Natural killer cell (primary cell): ENCODE data around the gene PRLH. TPM values are rescaled to one million over a fixed set of nuclear protein-coding genes. Genes with fewer than 3 reads are reported as not detected.

ENCODE experiments used
- ATAC-seq, 3 donors: fragments of 150-1000 bp in 2 of 3; fragments of 200-7000 bp in 1 of 3; cut with Tn5 transposase; 1 replicate in 1 of 3; 2 replicates in 2 of 3; pipeline ENCODE4 v1.10.0; 2021; ENCODE audit warnings: mild to moderate bottlenecking in 2 of 3, moderate library complexity in 2 of 3
- DNase-seq, 2 donors: peaks; one replicate each; pipeline versions ENCODE4 v3.0.0 to v3.0.0-alpha.2; 2013 to 2021; ENCODE audit warnings: mixed read lengths in 1 of 2
- H3K27ac ChIP-seq: one replicate; pipeline ENCODE4 v1.5.1; 2013; ENCODE audit warnings: mild to moderate bottlenecking, low read length
- H3K27me3 ChIP-seq: one replicate; pipeline ENCODE4 v1.6.1; 2013; ENCODE audit warnings: low read length; ENCODE audit not compliant: control insufficient read depth, insufficient read depth
- H3K36me3 ChIP-seq: one replicate; pipeline ENCODE4 v1.6.1; 2013; ENCODE audit warnings: low read length; ENCODE audit not compliant: control insufficient read depth, insufficient read depth
- H3K4me1 ChIP-seq: one replicate; pipeline ENCODE4 v1.6.1; 2013; ENCODE audit warnings: low read length; ENCODE audit not compliant: control insufficient read depth, insufficient read depth
- H3K4me3 ChIP-seq: one replicate; pipeline ENCODE4 v1.5.1; 2013; ENCODE audit warnings: low read length
- H3K9me3 ChIP-seq: one replicate; pipeline ENCODE4 v1.6.1; 2013; ENCODE audit warnings: low read length; ENCODE audit not compliant: control insufficient read depth, insufficient read depth
- H3K27ac Mint-ChIP-seq, 2 donors: one replicate each; pipeline ENCODE4 v1.8.0; 2022; ENCODE audit warnings: mild to moderate bottlenecking in 2 of 2, mixed read lengths in 2 of 2, moderate library complexity in 1 of 2
- H3K27me3 Mint-ChIP-seq, 2 donors: one replicate each; pipeline ENCODE4 v1.8.0; 2022; ENCODE audit warnings: low read depth in 2 of 2, mixed read lengths in 2 of 2
- H3K36me3 Mint-ChIP-seq: one replicate; pipeline ENCODE4 v1.8.0; 2022; ENCODE audit warnings: mixed read lengths
- H3K4me1 Mint-ChIP-seq, 2 donors: one replicate each; pipeline ENCODE4 v1.8.0; 2022; ENCODE audit warnings: mixed read lengths in 2 of 2
- H3K4me3 Mint-ChIP-seq: one replicate; pipeline ENCODE4 v1.8.0; 2022; ENCODE audit warnings: mild to moderate bottlenecking, moderate library complexity, mixed read lengths
- H3K9me3 Mint-ChIP-seq, 2 donors: one replicate each; pipeline ENCODE4 v1.8.0; 2022; ENCODE audit warnings: mixed read lengths in 2 of 2
- CTCF ChIP-seq: fragments of 200-600 bp; IDR thresholded peaks from one replicate; pipeline ENCODE4 v1.8.0; 2022; ENCODE audit warnings: antibody characterized with exemption
- WGBS: methylation state at CpG from one replicate; pipeline ENCODE4 v1.1.7; 2013; ENCODE audit warnings: missing lambda C conversion rate; ENCODE audit not compliant: insufficient coverage; 5-methylcytosine and 5-hydroxymethylcytosine counted together
- intact Hi-C: fragments of 100-400 bp; cut with micrococcal nuclease; formaldehyde crosslinking; loops from one replicate; pipeline ENCODE4 v1.14.2; 2022
- total RNA-seq, 4 donors: library from RNA; stranded (reverse); fragments of 120-200 nt in 1 of 4; gene quantifications; one replicate each; pipeline versions ENCODE4 v1.2.3 to v1.2.4, GENCODE V29; 2013 to 2022

The PRLH gene
- total RNA-seq, 3 donors from 2014 or later (not counting 1 experiment from before 2014, with no cell fraction given) = not detected

GRCh38 chr2:237581326-237581725, 15.0 kb downstream of the PRLH start:
- H3K4me1 Mint-ChIP-seq = no peaks in the 10 kb centered on the region
- Histone ChIP-seq H3K36me3 (no peaks in the 10 kb centered on the region), H3K4me3 (no peak overlapping the region), H3K27ac (no peak overlapping the region), H3K9me3 (no peaks in the 10 kb centered on the region), H3K27me3 (no peaks in the 10 kb centered on the region), H3K4me1 (no peaks in the 10 kb centered on the region)
- WGBS = no CpG with 5 or more reads among the region's 6 CpGs
- no peaks in the 10 kb centered on the region for H3K9me3 Mint-ChIP-seq
- no peak for TF ChIP-seq CTCF
- no peak overlapping the region for H3K27ac Mint-ChIP-seq
- H3K36me3 Mint-ChIP-seq = no peaks in the 10 kb centered on the region
- H3K4me3 Mint-ChIP-seq = no peak overlapping the region
- DNase-seq = no peak
- H3K27me3 Mint-ChIP-seq = no peaks in the 10 kb centered on the region
- intact Hi-C loops = loop anchor here (1.0 kb wide), 1 partner anchor 164 kb away; no protein-coding TSS in a partner anchor
- ATAC-seq = no peak

GRCh38 chr2:237581751-237582746, 15.7 kb downstream of the PRLH start:
- 70% methylated on average over 25 of the region's 25 CpGs for WGBS
- H3K9me3 Mint-ChIP-seq = no peaks in the 10 kb centered on the region
- Histone ChIP-seq H3K4me3 (no peak overlapping the region), H3K27me3 (no peaks in the 10 kb centered on the region), H3K4me1 (no peaks in the 10 kb centered on the region), H3K36me3 (no peaks in the 10 kb centered on the region), H3K27ac (no peak overlapping the region), H3K9me3 (no peaks in the 10 kb centered on the region)
- DNase-seq (peak in 1 of 2 donors; percentile 71), ATAC-seq (peak; percentile 15 to 73 (median 73))
- intact Hi-C loops = loop anchor here (1.0 kb wide), 1 partner anchor 163 kb away; no protein-coding TSS in a partner anchor
- no peak overlapping the region for H3K4me3 Mint-ChIP-seq
- TF ChIP-seq CTCF = no peak
- H3K4me1 Mint-ChIP-seq = no peaks in the 10 kb centered on the region
- peaks cover 0 to 4% of the 10 kb centered on the region in 2 donors for H3K27me3 Mint-ChIP-seq
- H3K27ac Mint-ChIP-seq = no peak overlapping the region
- H3K36me3 Mint-ChIP-seq = no peaks in the 10 kb centered on the region

- Mint-ChIP-seq H3K27ac (no peak overlapping the region), H3K36me3 (no peaks in the 10 kb centered on the region), H3K4me1 (no peaks in the 10 kb centered on the region), H3K27me3 (peaks cover 0 to 10% of the 10 kb centered on the region in 2 donors), H3K4me3 (no peak overlapping the region), H3K9me3 (no peaks in the 10 kb centered on the region)
- Histone ChIP-seq H3K9me3 (no peaks in the 10 kb centered on the region), H3K27me3 (no peaks in the 10 kb centered on the region), H3K4me1 (no peaks in the 10 kb centered on the region), H3K4me3 (no peak overlapping the region), H3K27ac (no peak overlapping the region), H3K36me3 (no peaks in the 10 kb centered on the region)
- TF ChIP-seq CTCF = no peak
- DNase-seq = no peak
- WGBS = 88% methylated on average over 16 of the region's 19 CpGs
- intact Hi-C loops = no loop called here
- ATAC-seq = no peak
These were observed 17.3 kb downstream of the PRLH start for GRCh38 chr2:237583385-237584295.
